K562 (cell line): Measurements from ENCODE around the gene OR2AT4. TPM values are rescaled to one million over a fixed set of nuclear protein-coding genes. Genes with fewer than 3 reads are reported as not detected.

ENCODE experiments used
- DACH1 ChIP-seq: fragments of 450-650 bp; IDR thresholded peaks from 2 replicates; pipeline ENCODE4 v1.6.1; 2018; ENCODE audit not compliant: partially characterized antibody
- DLX4 ChIP-seq: fragments of 250-450 bp; sonication (Bioruptor Pico); IDR thresholded peaks from 2 replicates; pipeline ENCODE4 v1.6.1; 2021; ENCODE audit warnings: mild to moderate bottlenecking
- EP400 ChIP-seq: fragments of 450-650 bp; IDR thresholded peaks from 2 replicates; pipeline ENCODE4 v1.6.1; 2017; ENCODE audit warnings: antibody characterized with exemption, mild to moderate bottlenecking, moderate library complexity
- FOXP4 ChIP-seq: sonication (generic); formaldehyde crosslinking; IDR thresholded peaks from 2 replicates; pipeline ENCODE4 v1.8.0; 2022; ENCODE audit warnings: mild to moderate bottlenecking, missing genetic modification reagents, borderline replicate concordance
- HMG20B ChIP-seq: fragments of 250-450 bp; sonication (Bioruptor Pico); IDR thresholded peaks from 2 replicates; pipeline ENCODE4 v1.5.0; 2021; ENCODE audit warnings: mild to moderate bottlenecking
- MYBL2 ChIP-seq, 2 experiments: fragments of 450-650 bp in 1 of 2; sonication (generic) in 1 of 2; formaldehyde crosslinking in 1 of 2; IDR thresholded peaks; 2 replicates each; pipeline versions ENCODE4 v1.6.1 to v1.8.1; 2017 to 2022; ENCODE audit warnings: borderline replicate concordance in 1 of 2, inconsistent platforms in 1 of 2, low read depth in 1 of 2, mild to moderate bottlenecking in 1 of 2, missing genetic modification reagents in 1 of 2, moderate library complexity in 1 of 2
- RAD21 ChIP-seq, 2 experiments: fragments of 250-450 bp in 1 of 2; fragments of 450-650 bp in 1 of 2; sonication (Bioruptor Pico) in 1 of 2; formaldehyde crosslinking in 1 of 2; IDR thresholded peaks in 1 of 2; conservative IDR thresholded peaks in 1 of 2; 2 replicates each; pipeline versions ENCODE4 v1.4.0 to v1.8.0; 2020 to 2022; ENCODE audit warnings: mild to moderate bottlenecking in 2 of 2, moderate library complexity in 1 of 2
- REST ChIP-seq, 2 experiments: fragments of 450-650 bp; formaldehyde crosslinking in 1 of 2; IDR thresholded peaks; 2 replicates each; pipeline versions ENCODE4 v1.4.0 to v1.6.1; 2014 to 2020; ENCODE audit warnings: mild to moderate bottlenecking in 2 of 2, borderline replicate concordance in 1 of 2, low read depth in 1 of 2
- ZHX1 ChIP-seq: fragments of 150-350 bp; conservative IDR thresholded peaks from 2 replicates; pipeline ENCODE4 v1.6.1; 2014; ENCODE audit warnings: low read length
- ZNF224 ChIP-seq: sonication (generic); formaldehyde crosslinking; IDR thresholded peaks from 2 replicates; pipeline ENCODE4 v1.8.0; 2022; ENCODE audit warnings: mild to moderate bottlenecking, missing genetic modification reagents
- ZNF584 ChIP-seq: fragments of 200-800 bp; sonication (Bioruptor generic); IDR thresholded peaks from 2 replicates; pipeline ENCODE4 v1.6.1; 2016; ENCODE audit warnings: low read depth, mild to moderate bottlenecking, missing genetic modification characterization, missing compliant biosample characterization
- polyA plus RNA-seq, 8 experiments: library from polyadenylated mRNA; depleted of rRNA in 4 of 8; stranded (reverse) in 5 of 8; unstranded in 3 of 8; fragments of >200 nt; fragmentation: Nextera tagmentation in 2 of 8; fragmentation: Illumina TruSeq in 1 of 8; extraction: Ambion mirVana in 2 of 8; extraction: Trizol in 1 of 8; gene quantifications; 2 replicates each; pipeline versions ENCODE4 v1.2.1 to v1.2.3, GENCODE V29; 2011 to 2014; ENCODE audit warnings: inconsistent platforms in 1 of 8, missing spikeins in 1 of 8
- total RNA-seq, 7 experiments: library from RNA; depleted of rRNA in 6 of 7; stranded (reverse); fragments of >200 nt in 6 of 7; fragmentation: Illumina TruSeq in 2 of 7; extraction: Trizol in 2 of 7; gene quantifications; 2 replicates each; pipeline versions ENCODE4 v1.2.1 to v1.2.3, GENCODE V29; 2011 to 2021; ENCODE audit warnings: low replicate concordance in 1 of 7

OR2AT4 gene
- total and polyA plus RNA-seq, 9 of the 15 experiments (the other 6 are each of a cell fraction or from before 2014, with no cell fraction given) = 0.86 to 3.1 (median 2.0) TPM

- TF ChIP-seq DLX4 (CRISPR knock-in tag) = no peak
- no peak for TF ChIP-seq MYBL2 (IDR thresholded peaks at IDR 0.05; ENCODE audit: low read depth)
- TF ChIP-seq MYBL2 (CRISPR knock-in tag; IDR thresholded peaks at IDR 0.05; ENCODE audit: borderline replicate concordance) = no peak
- TF ChIP-seq EP400 = no peak
- 0 out of 2 replicates have a peak, but pooled peaks have one; percentile 65 for TF ChIP-seq ZNF224 (CRISPR knock-in tag)
- no peak for TF ChIP-seq HMG20B
- TF ChIP-seq ZHX1 = no peak
- TF ChIP-seq RAD21 (CRISPR knock-in tag; conservative IDR thresholded peaks at IDR 0.05 in 1 of 2, IDR thresholded peaks at IDR 0.05 in 1 of 2) = peak in 1 of 2 experiments; percentile 83; a peak in 3 of 4 replicates
- TF ChIP-seq FOXP4 (CRISPR knock-in tag) = 0 out of 2 replicates have a peak, but pooled peaks have one; percentile 68
- TF ChIP-seq ZNF584 = 0 out of 2 replicates have a peak, but pooled peaks have one; percentile 7
- TF ChIP-seq DACH1 = no peak
- TF ChIP-seq REST (IDR thresholded peaks at IDR 0.05; ENCODE audit: borderline replicate concordance) = peak; percentile 58
- TF ChIP-seq REST (CRISPR knock-in tag; IDR thresholded peaks at IDR 0.05; ENCODE audit: low read depth) = no peak
Observed at GRCh38 chr11:75031771-75032549, 64.7 kb downstream of the OR2AT4 start (continued).
